Head of caudate nucleus (tissue), 42 donors: ENCODE measurements around the gene HSD17B4.

ENCODE experiments used
- DNase-seq, 42 donors: peaks; one replicate each; pipeline versions ENCODE4 v3.0.0 to v3.0.0-alpha.2; 2020 to 2021; ENCODE audit warnings: mixed read lengths in 7 of 42
- intact Hi-C: fragments of 100-400 bp; cut with DNase I; formaldehyde crosslinking; loops from one replicate; pipeline ENCODE4 v1.15.0; 2022

HSD17B4 gene, protein sequence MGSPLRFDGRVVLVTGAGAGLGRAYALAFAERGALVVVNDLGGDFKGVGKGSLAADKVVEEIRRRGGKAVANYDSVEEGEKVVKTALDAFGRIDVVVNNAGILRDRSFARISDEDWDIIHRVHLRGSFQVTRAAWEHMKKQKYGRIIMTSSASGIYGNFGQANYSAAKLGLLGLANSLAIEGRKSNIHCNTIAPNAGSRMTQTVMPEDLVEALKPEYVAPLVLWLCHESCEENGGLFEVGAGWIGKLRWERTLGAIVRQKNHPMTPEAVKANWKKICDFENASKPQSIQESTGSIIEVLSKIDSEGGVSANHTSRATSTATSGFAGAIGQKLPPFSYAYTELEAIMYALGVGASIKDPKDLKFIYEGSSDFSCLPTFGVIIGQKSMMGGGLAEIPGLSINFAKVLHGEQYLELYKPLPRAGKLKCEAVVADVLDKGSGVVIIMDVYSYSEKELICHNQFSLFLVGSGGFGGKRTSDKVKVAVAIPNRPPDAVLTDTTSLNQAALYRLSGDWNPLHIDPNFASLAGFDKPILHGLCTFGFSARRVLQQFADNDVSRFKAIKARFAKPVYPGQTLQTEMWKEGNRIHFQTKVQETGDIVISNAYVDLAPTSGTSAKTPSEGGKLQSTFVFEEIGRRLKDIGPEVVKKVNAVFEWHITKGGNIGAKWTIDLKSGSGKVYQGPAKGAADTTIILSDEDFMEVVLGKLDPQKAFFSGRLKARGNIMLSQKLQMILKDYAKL

GRCh38 chr5:119452373-119453039 is at the start of gene HSD17B4:
HSD17B4 (plus strand) TSS chr5:119452497; CDS start chr5:119452576, 79 bp downstream.
- peak; percentile 87 to 97 (median 93) for DNase-seq
- intact Hi-C loops = no loop called here

DNA sequence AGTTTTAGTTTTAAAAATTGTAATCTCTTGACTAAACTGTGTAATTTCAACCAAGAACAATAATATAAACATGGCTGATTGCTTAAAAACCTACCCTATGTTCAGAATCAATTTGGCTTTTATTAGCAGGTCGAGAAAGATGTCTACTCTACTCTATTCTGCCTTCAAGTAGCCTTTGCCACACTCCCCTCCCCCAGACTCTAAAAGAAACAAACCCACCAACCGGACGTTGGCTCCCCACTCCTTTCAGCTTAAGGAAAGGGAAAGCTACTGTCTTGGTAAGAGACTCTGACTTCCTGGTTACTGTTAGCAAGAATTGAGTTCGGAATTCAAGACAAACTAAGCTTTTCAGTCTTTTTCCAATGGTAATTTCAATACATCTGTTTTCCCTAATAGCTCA is 49.7 kb upstream of the HSD17B4 start:
- DNase-seq = no peak
- intact Hi-C loops = no loop called here

GRCh38 chr5:119404033-119404432 is 48.3 kb upstream of the HSD17B4 start:
- intact Hi-C loops = no loop called here

GRCh38 chr5:119405419-119405818 is 46.9 kb upstream of the HSD17B4 start:
- intact Hi-C loops = no loop called here
- DNase-seq = no peak

More at GRCh38 chr5:119404033-119404432, 48.3 kb upstream of the HSD17B4 start:
- DNase-seq = no peak

GRCh38 chr5:119406551-119407110 is 45.7 kb upstream of the HSD17B4 start:
- intact Hi-C loops = no loop called here
- no peak for DNase-seq

DNA sequence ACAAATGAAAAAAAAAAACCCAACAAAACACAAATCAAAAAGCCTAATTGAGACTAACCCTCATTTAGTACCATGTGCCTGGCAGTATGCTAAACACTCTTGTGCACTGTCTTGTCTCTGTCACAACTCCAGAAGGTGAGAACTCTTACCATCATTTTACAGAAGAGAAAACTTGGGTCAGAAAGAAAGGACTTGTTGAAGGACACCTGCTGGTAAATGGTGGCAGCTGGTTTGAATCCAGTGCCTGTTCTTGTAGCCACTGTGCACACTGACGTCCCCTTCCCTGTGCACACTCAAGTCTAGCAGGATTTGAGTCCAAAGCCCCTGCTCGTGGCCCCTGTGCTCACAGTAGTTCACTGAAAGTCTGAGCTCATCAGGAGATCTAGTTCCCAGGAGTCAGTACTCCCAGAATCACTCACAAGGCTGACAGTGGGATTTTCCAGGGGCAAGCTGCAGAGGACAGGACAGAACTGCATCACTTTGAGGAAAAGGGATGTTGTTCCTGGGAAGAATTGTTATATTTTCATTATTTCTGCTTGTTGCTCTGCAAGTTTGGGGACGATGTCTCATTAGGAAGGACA is 43.0 kb upstream of the HSD17B4 start:
- no peak for DNase-seq
- intact Hi-C loops = no loop called here

GRCh38 chr5:119410448-119411159 is 41.7 kb upstream of the HSD17B4 start:
- no peak for DNase-seq
- intact Hi-C loops = loop anchor here (5.0 to 10.0 kb wide), 2 partner anchors 136 to 423 kb away; partner anchors contain the start of gene DTWD2

- intact Hi-C loops = loop anchor here (5.0 to 10.0 kb wide), 2 partner anchors 137 to 424 kb away; partner anchors contain the start of gene DTWD2
- peak; percentile 16 to 87 (median 58) for DNase-seq
These were observed 40.7 kb upstream of the HSD17B4 start for GRCh38 chr5:119411361-119412278.

DNA sequence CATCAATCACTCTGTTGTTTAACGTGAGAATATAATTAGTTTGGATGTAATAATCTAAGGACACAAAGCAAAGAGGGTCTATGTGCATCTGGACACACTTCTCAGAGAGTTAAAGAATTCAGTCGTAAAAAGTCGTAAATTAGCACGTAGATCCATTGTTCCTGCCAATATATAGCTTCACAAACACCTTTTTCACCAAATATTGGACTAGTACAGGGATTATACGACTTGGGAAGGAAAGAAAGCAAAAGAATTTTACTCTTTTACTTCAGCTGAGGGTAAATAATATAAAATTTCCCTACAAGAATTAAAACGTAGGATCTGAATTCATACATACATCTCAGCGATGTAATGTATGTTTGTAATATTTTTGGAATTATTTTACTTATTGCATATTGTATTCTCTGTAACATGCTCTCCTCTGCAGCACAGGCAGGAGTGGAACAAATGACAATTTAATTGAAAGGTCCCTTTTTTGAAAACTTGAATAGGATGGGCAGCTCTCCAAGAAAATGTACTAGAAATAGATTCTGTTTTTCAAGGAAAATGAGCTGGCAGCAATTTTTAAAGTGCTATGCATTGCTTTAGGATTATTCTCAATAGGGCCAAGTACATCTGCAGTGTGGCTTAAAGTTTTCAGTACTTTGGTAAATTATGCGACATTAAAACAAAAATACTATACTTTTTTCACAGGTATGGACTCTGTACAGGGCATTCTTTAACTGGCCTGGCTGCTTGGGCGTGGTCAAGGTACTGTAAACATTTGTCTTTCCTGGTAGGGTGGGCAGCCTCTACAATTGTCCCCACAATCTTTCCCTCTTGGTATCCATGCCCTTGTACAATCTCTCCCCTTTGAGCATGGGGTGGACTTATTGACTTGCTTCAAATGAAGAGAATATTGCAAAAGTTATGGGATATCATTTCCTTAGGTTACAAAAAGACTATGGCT is 39.7 kb upstream of the HSD17B4 start:
- DNase-seq = no peak
- intact Hi-C loops = loop anchor here (5.0 to 10.0 kb wide), 2 partner anchors 138 to 425 kb away; partner anchors contain the start of gene DTWD2

DNA sequence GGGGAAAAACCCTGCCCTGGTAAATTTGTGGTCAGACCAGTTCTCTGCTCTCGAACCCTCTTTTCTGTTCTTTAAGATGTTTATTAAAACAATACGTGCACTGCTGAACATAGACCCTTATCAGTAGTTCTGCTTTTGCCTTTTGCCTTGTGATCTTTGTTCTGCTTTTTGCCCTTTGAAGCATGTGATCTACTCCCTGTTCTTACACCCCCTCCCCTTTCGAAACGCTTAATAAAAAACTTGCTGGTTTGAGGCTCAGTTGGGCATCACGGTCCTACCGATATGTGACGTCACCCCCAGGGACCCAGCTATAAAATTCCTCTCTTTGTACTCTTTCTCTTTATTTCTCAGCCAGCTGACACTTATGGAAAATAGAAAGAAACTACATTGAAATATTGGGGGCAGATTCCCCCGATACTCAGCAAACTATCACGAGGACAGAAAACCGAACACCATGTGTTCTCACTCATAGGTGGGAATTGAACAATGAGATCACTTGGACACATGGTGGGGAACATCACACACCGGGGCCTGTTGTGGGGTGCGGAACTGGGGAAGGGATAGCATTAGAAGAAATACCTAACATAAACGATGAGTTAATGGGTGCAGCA is 38.1 kb upstream of the HSD17B4 start:
- DNase-seq = peak in 1 of 42 donors; percentile 12
- intact Hi-C loops = loop anchor here (5.0 to 10.0 kb wide), 2 partner anchors 139 to 427 kb away; partner anchors contain the start of gene DTWD2

DNA sequence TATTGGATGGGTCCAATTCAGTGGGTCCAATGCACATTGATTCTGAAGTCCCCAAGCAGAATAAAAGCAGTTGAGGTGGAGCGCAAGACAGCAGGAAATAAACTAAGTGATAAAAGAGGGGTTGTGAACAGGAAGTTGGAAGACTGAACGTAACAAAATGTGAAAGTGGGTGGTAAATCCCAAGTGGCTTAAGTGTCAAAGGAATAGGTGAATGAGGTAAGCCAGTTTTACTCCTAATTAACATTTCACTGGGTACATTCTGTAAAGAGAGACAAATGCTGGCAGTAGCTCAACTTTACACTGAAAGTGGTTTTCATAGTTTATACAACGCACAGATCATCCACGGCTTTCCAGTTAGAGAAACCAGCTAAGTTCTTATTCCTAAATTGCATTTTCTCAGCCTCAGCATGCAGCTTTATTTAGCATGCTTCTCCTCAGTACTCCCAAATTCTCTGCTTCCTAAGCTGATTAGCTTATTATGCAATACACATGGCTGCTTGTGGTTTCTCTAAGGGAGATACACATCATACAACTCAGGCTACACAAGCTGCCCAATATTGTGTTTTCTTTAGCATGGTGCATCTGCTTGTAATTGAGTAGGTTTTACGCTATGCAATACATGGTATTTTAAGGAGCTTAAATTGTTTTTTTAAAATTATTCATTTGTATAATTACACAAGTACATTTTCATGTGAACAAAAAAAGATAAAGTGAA is 34.2 kb upstream of the HSD17B4 start:
- DNase-seq = no peak
- intact Hi-C loops = loop anchor here (10.0 kb wide), 1 partner anchor 143 kb away; no protein-coding TSS in a partner anchor

DNA sequence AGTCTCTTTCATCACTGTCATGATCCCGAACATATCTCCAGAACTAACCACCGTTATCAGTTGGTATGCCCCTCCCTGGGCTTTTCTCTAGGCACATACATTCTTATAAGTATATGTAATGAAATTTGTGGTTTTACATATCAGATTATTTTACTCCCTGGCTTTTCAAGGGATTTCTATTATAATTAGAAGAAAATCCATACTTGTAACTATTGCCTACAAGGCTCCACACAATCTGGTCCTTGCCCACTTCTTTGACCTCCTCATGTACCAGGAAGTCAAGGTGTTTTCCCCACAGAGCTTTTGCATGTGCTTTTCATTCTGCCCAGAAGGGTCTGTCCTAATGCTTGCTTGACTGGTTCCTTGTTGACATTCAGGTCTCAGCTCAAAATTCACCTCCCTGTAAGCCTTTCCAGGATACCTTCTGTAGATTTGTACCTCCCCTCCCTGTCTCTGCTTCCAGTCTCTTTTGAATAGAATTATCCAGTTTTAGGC is 33.6 kb upstream of the HSD17B4 start:
- intact Hi-C loops = loop anchor here (10.0 kb wide), 1 partner anchor 144 kb away; no protein-coding TSS in a partner anchor
- no peak for DNase-seq

GRCh38 chr5:119420169-119420568 is 32.1 kb upstream of the HSD17B4 start:
- no peak for DNase-seq
- intact Hi-C loops = no loop called here

GRCh38 chr5:119426057-119426456 is 26.2 kb upstream of the HSD17B4 start:
- DNase-seq = peak in 1 of 42 donors; percentile 32
- intact Hi-C loops = no loop called here

DNA sequence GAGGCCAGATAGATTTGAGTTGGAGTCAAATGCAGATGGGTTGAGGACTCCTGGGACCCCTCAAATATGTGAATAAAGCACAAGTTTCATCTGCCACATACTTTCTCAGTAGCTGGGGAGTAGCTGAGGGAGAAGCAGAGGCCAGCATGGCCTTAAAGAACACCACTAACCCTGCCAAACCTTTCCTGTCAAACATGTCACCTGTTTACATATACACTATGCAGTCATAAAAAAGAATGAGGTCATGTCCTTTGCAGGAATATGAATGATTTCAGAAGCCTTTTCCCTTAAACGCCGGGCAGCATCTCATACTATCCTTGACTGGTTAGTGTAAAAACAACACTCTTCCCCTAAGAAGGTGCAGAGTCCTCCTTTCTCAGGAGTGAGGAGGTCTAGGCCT is 25.2 kb upstream of the HSD17B4 start:
- intact Hi-C loops = no loop called here
- DNase-seq = peak in 1 of 42 donors; percentile 12
